B cell (primary cell): Measurements from ENCODE around the gene POU6F1. TPM values are rescaled to one million over a fixed set of nuclear protein-coding genes. Genes with fewer than 3 reads are reported as not detected.

Source experiments
- ATAC-seq: fragments of 200-7000 bp; cut with Tn5 transposase; one replicate; pipeline ENCODE4 v1.10.0; 2021; ENCODE audit warnings: low read depth, mild to moderate bottlenecking, moderate number of reproducible peaks, moderate library complexity
- CTCF ChIA-PET: fragments of 350-600 bp; sonication (Branson Sonifier 250); formaldehyde crosslinking; loops from one replicate; lab custom pipeline; 2021; ENCODE audit warnings: antibody characterized with exemption, inconsistent platforms; lab: Charles Lee
- POLR2A ChIA-PET: fragments of 350-600 bp; sonication (Branson Sonifier 250); formaldehyde crosslinking; loops from one replicate; lab custom pipeline; 2021; ENCODE audit warnings: antibody characterized with exemption; lab: Charles Lee
- DNase-seq: peaks from one replicate; pipeline ENCODE4 v3.0.0; 2013
- H2AFZ ChIP-seq: 2 replicates; pipeline ENCODE4 v1.6.1; 2012; ENCODE audit warnings: mild to moderate bottlenecking, low read depth, low read length; ENCODE audit not compliant: insufficient read depth, poor library complexity, severe bottlenecking
- H3K27ac ChIP-seq, 2 donors: 1 replicate in 1 of 2; 2 replicates in 1 of 2; pipeline ENCODE4 v1.5.1; 2012 to 2013; ENCODE audit warnings: low read length in 2 of 2, mild to moderate bottlenecking in 2 of 2, moderate library complexity in 1 of 2
- H3K27me3 ChIP-seq, 4 experiments: fragments of 200-600 bp in 1 of 4; sonication (generic) in 1 of 4; replicated peaks in 1 of 4; 1 replicate in 2 of 4; 2 replicates in 2 of 4; pipeline versions ENCODE4 v1.6.1 to v1.7.0; 2013 to 2016; ENCODE audit warnings: low read length in 3 of 4, mild to moderate bottlenecking in 2 of 4, mixed read lengths in 1 of 4, moderate library complexity in 1 of 4; ENCODE audit not compliant: insufficient read depth in 4 of 4, control insufficient read depth in 3 of 4; ENCODE audit errors: control extremely low read depth in 1 of 4
- H3K36me3 ChIP-seq, 2 experiments: replicated peaks in 1 of 2; 1 replicate in 1 of 2; 2 replicates in 1 of 2; pipeline versions ENCODE4 v1.6.1 to v1.7.1; 2013; ENCODE audit warnings: low read length in 1 of 2; ENCODE audit not compliant: insufficient read depth in 2 of 2, control insufficient read depth in 1 of 2; ENCODE audit errors: control extremely low read depth in 1 of 2, extremely low read depth in 1 of 2
- H3K4me1 ChIP-seq, 2 donors: fragments of 200-600 bp in 1 of 2; sonication (generic) in 1 of 2; 1 replicate in 1 of 2; 2 replicates in 1 of 2; pipeline versions ENCODE4 v1.5.1 to v1.6.1; 2013 to 2017; ENCODE audit warnings: low read length in 2 of 2; ENCODE audit not compliant: control insufficient read depth in 2 of 2, insufficient read depth in 2 of 2
- H3K4me2 ChIP-seq: replicated peaks from 2 replicates; pipeline ENCODE3; 2012; ENCODE audit warnings: mild to moderate bottlenecking, low read depth, low read length; ENCODE audit not compliant: poor library complexity, severe bottlenecking
- H3K4me3 ChIP-seq, 5 experiments: fragments of 200-600 bp in 1 of 5; sonication (generic) in 1 of 5; 1 replicate in 3 of 5; 2 replicates in 2 of 5; pipeline versions ENCODE4 v1.5.1 to v1.7.0; 2011 to 2016; ENCODE audit warnings: low read length in 4 of 5, mild to moderate bottlenecking in 4 of 5, low read depth in 2 of 5, control low read depth in 1 of 5, moderate library complexity in 1 of 5; ENCODE audit not compliant: insufficient read depth in 1 of 5; ENCODE audit errors: control extremely low read depth in 1 of 5, extremely low read depth in 1 of 5
- H3K79me2 ChIP-seq: fragments of 200-600 bp; sonication (generic); one replicate; pipeline ENCODE4 v1.6.0; 2016; ENCODE audit warnings: low read length; ENCODE audit not compliant: control insufficient read depth, insufficient read depth
- H3K9ac ChIP-seq: fragments of 200-600 bp; sonication (generic); 2 replicates; pipeline ENCODE4 v1.6.1; 2017; ENCODE audit warnings: mild to moderate bottlenecking, low read length, moderate library complexity
- H3K9me3 ChIP-seq, 3 donors: one replicate each; pipeline versions ENCODE4 v1.6.1 to v1.7.1; 2013; ENCODE audit warnings: low read length in 2 of 3; ENCODE audit not compliant: control insufficient read depth in 2 of 3, insufficient read depth in 1 of 3; ENCODE audit errors: control extremely low read depth in 1 of 3
- H4K20me1 ChIP-seq: 2 replicates; pipeline ENCODE4 v1.6.0; 2012; ENCODE audit warnings: mild to moderate bottlenecking, low read length; ENCODE audit not compliant: insufficient read depth, control insufficient read depth, poor library complexity, severe bottlenecking
- H3K27ac Mint-ChIP-seq: one replicate; pipeline ENCODE4 v1.8.0; 2021; ENCODE audit warnings: mixed read lengths
- H3K27me3 Mint-ChIP-seq: one replicate; pipeline ENCODE4 v1.8.0; 2021; ENCODE audit warnings: mixed read lengths
- H3K4me1 Mint-ChIP-seq: one replicate; pipeline ENCODE4 v1.8.0; 2021; ENCODE audit warnings: mixed read lengths
- H3K4me3 Mint-ChIP-seq: one replicate; pipeline ENCODE4 v1.8.0; 2021; ENCODE audit warnings: mixed read lengths
- H3K9me3 Mint-ChIP-seq: one replicate; pipeline ENCODE4 v1.8.0; 2022; ENCODE audit warnings: mixed read lengths; ENCODE audit not compliant: insufficient read depth
- EZH2 ChIP-seq: IDR thresholded peaks from 2 replicates; pipeline ENCODE4 v1.6.1; 2012; ENCODE audit warnings: borderline replicate concordance, low read depth, mild to moderate bottlenecking, moderate library complexity, low read length; ENCODE audit not compliant: insufficient read depth, poor library complexity, severe bottlenecking
- WGBS: methylation state at CpG from one replicate; pipeline ENCODE4 v1.1.5; 2013; ENCODE audit warnings: missing lambda C conversion rate; ENCODE audit not compliant: insufficient coverage; 5-methylcytosine and 5-hydroxymethylcytosine counted together
- intact Hi-C: fragments of 100-400 bp; cut with micrococcal nuclease; formaldehyde crosslinking; loops from one replicate; pipeline ENCODE4 v1.10.0; 2022
- polyA plus RNA-seq: library from polyadenylated mRNA; depleted of rRNA; stranded (reverse); fragments of >200 nt; gene quantifications from 2 replicates; pipeline ENCODE4 v1.2.3, GENCODE V29; 2012
- total RNA-seq, 2 donors: library from RNA; stranded (reverse); fragments of 120-200 nt in 1 of 2; gene quantifications; 1 replicate in 1 of 2; 2 replicates in 1 of 2; pipeline versions ENCODE4 v1.2.3 to v1.2.4, GENCODE V29; 2013 to 2022
- TF ChIP-seq, protein P1 (sequence below): fragments of 200-600 bp; IDR thresholded peaks from one replicate; pipeline ENCODE4 v1.8.0; 2022; ENCODE audit warnings: antibody characterized with exemption, mild to moderate bottlenecking

The POU6F1 gene
- total and polyA plus RNA-seq, 2 donors (not counting 1 experiment from before 2014, with no cell fraction given), result 27.7 to 62.6 TPM

DNA sequence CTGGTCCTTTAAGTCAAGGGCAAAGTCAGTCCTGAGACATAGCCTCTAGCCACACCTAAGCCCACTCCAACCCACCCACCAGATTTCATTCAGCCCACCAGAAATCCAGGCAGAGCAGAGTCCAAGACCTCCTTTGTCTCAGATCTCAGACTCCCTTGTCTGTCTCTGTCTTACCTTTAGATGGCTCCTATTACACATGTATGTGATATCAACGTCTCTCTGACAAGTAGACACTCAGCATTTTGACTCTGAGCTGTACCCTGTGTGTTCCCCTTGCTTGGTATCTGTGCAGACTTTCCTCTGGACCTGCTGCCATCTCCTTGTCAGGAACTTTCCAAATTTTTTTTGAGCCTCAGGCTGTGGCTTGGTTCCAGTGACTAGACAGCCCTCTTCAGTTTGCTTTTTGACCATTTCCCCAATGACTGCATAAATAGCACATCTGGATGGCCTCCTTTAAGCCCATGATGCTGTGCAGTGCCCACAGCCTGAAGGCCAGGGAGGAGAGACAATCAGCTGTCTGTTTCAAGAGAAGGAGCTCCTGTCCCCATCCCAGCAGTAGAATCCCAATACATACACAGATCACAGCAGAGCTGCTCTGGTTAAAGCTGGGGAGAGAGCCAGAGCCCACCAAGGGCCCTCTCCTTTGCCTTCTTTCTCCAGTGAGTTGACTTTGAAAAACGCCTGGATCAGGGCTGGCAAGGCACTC is 7.0 kb downstream of the POU6F1 start:
- ATAC-seq, result no peak
- H3K9me3 Mint-ChIP-seq, result no peaks in the 10 kb centered on the region
- no peak for DNase-seq
- H3K27me3 ChIP-seq, result no peaks in the 10 kb centered on the region
- WGBS, result 100% methylated on average over 2 of the region's 2 CpGs
- CTCF ChIA-PET, result interaction anchor here (1.9 kb wide), 1 partner anchor 130 kb away, joined by 5 read pairs; no protein-coding TSS in a partner anchor
- POLR2A ChIA-PET, result no interaction called here
- no peak overlapping the region for H3K4me3 Mint-ChIP-seq
- H3K4me1 ChIP-seq, result no peaks in the 10 kb centered on the region
- H3K9me3 ChIP-seq, result no peaks in the 10 kb centered on the region
- H3K36me3 ChIP-seq, result peaks cover 0 to 5% of the 10 kb centered on the region in 2 experiments
- H3K4me3 ChIP-seq, result no peak overlapping the region
- TF ChIP-seq EZH2, result no peak
- TF ChIP-seq, protein P1, sequence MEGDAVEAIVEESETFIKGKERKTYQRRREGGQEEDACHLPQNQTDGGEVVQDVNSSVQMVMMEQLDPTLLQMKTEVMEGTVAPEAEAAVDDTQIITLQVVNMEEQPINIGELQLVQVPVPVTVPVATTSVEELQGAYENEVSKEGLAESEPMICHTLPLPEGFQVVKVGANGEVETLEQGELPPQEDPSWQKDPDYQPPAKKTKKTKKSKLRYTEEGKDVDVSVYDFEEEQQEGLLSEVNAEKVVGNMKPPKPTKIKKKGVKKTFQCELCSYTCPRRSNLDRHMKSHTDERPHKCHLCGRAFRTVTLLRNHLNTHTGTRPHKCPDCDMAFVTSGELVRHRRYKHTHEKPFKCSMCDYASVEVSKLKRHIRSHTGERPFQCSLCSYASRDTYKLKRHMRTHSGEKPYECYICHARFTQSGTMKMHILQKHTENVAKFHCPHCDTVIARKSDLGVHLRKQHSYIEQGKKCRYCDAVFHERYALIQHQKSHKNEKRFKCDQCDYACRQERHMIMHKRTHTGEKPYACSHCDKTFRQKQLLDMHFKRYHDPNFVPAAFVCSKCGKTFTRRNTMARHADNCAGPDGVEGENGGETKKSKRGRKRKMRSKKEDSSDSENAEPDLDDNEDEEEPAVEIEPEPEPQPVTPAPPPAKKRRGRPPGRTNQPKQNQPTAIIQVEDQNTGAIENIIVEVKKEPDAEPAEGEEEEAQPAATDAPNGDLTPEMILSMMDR, result no peak
- no peak overlapping the region for H3K9ac ChIP-seq
- intact Hi-C loops, result no loop called here
- peak overlapping the region; percentile 32 for H3K27ac Mint-ChIP-seq
- no peaks in the 10 kb centered on the region for H3K27me3 Mint-ChIP-seq
- no peaks in the 10 kb centered on the region for H3K79me2 ChIP-seq
- H3K4me2 ChIP-seq, result no peak overlapping the region
- H3K4me1 Mint-ChIP-seq, result peaks cover 1% of the 10 kb centered on the region
- no peaks in the 10 kb centered on the region for H4K20me1 ChIP-seq
- no peak overlapping the region for H3K27ac ChIP-seq
- H2AFZ ChIP-seq, result no peak overlapping the region

DNA sequence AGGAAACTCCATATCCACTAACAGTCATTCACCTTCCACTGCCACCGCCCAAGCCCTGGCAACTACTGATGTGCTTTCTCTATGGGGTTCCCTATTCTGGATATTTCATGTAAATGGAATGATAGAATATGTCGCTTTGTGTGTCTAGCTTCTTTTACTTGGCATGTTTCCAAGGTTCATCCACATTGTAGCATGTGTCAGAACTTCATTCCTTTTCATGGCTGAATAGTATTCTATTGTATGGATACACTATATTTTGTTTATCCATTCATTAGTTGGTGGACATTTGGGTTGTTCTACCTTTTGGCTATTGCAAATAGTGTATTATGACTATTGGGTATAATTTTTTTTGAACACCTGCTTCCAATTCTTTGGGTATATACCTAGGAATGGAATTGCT is 8.6 kb downstream of the POU6F1 start:
- ChIA-PET CTCF (no interaction called here), POLR2A (no interaction called here)
- no peak overlapping the region for H3K4me2 ChIP-seq
- no peaks in the 10 kb centered on the region for H3K27me3 ChIP-seq
- H3K79me2 ChIP-seq, result no peaks in the 10 kb centered on the region
- TF ChIP-seq, protein P1, result no peak
- no peak for TF ChIP-seq EZH2
- Mint-ChIP-seq H3K9me3 (no peaks in the 10 kb centered on the region), H3K27ac (no peak overlapping the region), H3K4me1 (peaks cover 1% of the 10 kb centered on the region), H3K27me3 (no peaks in the 10 kb centered on the region), H3K4me3 (no peak overlapping the region)
- no peak overlapping the region for H3K9ac ChIP-seq
- no peaks in the 10 kb centered on the region for H3K9me3 ChIP-seq
- no peak for ATAC-seq
- peaks cover 0 to 9% of the 10 kb centered on the region in 2 experiments for H3K36me3 ChIP-seq
- H3K4me1 ChIP-seq, result no peaks in the 10 kb centered on the region
- H3K27ac ChIP-seq, result no peak overlapping the region
- WGBS, result no CpG with 5 or more reads among the region's 2 CpGs
- DNase-seq, result no peak
- H3K4me3 ChIP-seq, result no peak overlapping the region
- intact Hi-C loops, result no loop called here
- no peak overlapping the region for H2AFZ ChIP-seq
- no peaks in the 10 kb centered on the region for H4K20me1 ChIP-seq
